Glomerular visceral epithelial cell (primary cell): ENCODE measurements around the gene KCTD16.

Source experiments
- DNase-seq: peaks from one replicate; pipeline ENCODE4 v3.0.0-alpha.2; 2016; ENCODE audit errors: extremely low spot score

The KCTD16 gene

DNA sequence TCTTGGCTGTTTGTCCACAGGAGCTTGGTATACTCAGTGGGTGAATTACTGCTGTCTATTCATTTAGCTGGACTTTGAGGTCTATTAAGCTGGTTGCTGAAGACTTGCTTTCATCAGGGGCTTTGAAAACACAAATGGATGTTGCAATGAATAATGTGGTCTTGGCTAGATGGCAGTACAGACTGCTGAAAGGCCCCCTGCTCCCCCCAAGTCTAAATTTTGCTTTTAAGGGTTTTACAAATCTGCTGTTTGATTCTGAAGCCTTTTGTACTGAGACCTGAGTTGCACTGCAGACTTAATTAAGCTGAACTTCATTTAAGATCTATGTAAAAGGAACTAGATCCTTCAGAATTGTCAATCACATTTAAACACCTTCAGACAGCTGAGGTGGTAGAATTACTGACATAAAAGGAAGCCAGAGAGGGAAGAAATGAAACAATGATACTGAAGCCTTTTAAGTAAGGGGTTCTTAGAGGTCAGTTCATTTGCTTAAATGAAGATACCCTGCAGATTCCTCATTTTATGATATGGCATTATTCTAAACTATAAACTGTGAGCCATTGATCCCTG, 37.3 kb downstream of the KCTD16 start:
- no peak for DNase-seq

- no peak for DNase-seq
Observed at GRCh38 chr5:144209361-144209760, 38.7 kb downstream of the KCTD16 start.

GRCh38 chr5:144210655-144211054, 40.0 kb downstream of the KCTD16 start:
- no peak for DNase-seq

DNA sequence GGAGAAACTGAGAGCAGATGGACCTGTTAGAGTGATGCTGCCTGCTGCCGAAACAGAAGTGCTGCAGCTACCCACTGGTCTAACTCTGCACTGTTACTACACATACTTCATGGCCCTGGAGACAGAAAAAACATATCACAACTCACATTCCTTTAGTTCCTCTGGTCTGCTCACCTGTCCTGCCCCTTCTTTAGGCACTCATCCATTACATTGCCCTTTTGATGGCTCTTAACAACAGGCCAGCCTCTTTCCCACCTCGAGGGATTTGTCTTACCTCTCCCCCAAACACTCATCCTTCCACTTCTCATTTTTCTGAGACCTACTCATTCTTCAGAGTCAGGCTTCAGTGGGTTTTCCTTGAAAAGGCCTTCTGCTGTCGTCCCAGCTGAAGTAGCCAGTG, 49.2 kb downstream of the KCTD16 start:
- DNase-seq = no peak

DNA sequence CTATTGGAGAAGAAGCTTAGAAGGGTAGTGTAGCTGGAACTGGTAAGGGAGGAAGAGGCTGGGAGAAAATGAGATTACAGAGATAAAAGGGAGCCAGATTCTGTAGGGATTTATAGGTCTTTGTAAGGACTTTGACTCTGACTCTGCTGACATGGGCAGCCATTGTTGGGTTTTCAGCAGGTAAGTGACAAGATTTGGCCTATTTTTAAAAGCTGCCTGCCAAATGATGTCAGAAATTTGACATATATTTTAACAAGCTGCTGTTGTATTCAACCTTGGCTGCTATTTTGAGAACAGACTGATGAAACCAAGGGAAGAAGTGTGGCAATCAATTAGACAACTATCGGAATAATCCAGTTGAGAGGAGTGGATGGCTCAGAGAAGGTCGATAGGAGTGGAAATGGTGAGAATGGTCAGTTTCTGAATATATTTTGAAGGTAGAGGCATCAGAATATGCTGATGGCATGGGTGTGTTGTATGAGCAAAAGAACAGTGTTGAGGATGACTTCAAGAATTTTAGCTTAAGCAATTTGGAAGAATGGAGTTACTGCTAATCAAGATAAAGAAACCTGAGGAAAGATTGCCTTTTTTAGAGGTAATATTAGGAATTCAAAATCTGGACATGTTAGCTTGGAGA, 56.8 kb downstream of the KCTD16 start:
- no peak for DNase-seq

DNA sequence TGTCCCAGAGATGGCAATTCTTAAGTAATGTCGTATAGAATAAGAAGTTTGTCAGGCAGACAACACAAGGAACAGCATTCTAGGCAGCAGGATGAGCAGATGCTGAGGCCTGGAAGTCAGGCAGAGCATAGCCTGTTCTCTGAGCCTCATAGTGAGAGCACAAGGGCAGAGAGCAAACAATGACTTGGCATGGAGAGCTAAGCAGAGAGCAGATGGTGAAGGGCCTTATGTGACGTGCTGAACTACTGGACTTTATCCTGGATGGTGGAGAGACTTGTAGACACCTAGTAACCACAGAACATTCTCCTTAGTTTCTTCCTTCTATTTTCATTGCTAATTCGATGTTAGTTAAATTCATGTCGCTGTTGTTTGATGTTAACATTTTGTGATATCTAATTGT, 60.1 kb downstream of the KCTD16 start:
- DNase-seq = no peak

- DNase-seq = no peak
Observed at GRCh38 chr5:144232285-144232684, 61.6 kb downstream of the KCTD16 start.

GRCh38 chr5:144236499-144236898, 65.8 kb downstream of the KCTD16 start:
- no peak for DNase-seq

DNA sequence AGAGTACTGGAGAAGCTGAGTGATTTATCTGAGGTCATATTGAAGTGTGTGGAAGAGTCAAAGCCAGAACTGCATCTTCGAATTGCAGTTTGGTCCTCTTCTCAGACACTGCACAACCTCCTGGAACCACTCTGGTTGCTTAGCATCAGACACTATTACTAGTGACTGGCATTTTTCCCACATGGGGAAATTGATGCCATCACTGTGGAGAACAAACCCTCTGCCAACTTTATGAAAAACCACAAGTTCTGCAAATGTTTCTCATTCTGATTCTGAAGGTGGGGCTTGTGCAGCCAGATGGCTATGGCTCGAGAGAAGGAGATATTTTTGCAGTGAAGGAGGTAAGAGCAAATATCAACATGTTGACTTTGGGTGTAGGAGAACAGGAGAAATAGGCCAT, 67.2 kb downstream of the KCTD16 start:
- no peak for DNase-seq

- DNase-seq = no peak
Observed at GRCh38 chr5:144247131-144247530, 76.5 kb downstream of the KCTD16 start.

- DNase-seq = no peak
Observed at GRCh38 chr5:144248015-144248414, 77.3 kb downstream of the KCTD16 start.

- no peak for DNase-seq
Observed at GRCh38 chr5:144249755-144250464, 79.2 kb downstream of the KCTD16 start.

- no peak for DNase-seq
Observed at GRCh38 chr5:144254552-144254951, 83.9 kb downstream of the KCTD16 start.

DNA sequence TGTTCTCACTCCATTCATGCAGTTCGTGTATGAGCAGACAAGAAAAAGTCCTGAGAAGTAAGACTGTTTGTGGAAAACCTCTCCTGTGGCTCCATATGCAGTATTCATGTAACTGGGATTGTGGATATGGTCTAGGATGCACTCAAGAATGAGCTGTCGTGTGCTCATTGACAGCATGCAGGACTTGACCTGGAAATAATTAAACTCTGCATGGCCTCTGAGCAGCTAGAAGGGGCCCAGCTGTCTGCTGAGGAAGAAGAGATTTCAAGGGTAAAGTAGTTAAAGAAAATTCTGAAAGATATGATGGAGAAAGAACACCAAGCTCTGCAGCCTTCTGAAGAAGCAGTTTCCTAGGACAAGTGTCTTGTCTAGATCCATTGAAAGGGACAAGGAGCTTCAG, 89.4 kb downstream of the KCTD16 start:
- no peak for DNase-seq

GRCh38 chr5:144265643-144266247, 95.1 kb downstream of the KCTD16 start:
- DNase-seq = no peak

DNA sequence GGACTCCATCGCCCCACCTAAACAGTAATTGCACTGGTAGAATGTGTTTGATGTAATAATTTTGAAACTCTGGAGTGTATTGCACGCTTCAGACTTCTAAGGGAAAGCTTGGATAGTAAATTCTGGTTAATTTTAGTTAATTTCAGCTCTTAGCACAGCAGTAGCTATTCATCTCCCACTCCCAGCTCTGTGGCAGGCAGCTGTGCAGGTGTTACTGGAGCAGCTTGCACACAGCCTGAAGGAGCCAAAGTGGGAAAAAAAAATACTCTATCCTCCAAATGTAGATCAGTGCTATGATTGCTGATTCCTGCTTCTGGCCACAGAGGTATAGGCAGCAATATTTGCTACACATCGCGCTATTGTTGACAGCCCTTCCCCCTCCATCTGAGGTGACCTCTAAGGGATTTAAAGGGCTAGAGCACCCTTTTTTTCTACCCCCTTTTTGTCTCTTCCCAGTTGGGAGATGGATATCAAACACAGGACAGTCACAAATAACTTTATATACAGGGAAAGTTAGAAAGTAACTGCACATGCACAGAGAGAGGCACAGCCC, 97.4 kb downstream of the KCTD16 start:
- DNase-seq = no peak

DNA sequence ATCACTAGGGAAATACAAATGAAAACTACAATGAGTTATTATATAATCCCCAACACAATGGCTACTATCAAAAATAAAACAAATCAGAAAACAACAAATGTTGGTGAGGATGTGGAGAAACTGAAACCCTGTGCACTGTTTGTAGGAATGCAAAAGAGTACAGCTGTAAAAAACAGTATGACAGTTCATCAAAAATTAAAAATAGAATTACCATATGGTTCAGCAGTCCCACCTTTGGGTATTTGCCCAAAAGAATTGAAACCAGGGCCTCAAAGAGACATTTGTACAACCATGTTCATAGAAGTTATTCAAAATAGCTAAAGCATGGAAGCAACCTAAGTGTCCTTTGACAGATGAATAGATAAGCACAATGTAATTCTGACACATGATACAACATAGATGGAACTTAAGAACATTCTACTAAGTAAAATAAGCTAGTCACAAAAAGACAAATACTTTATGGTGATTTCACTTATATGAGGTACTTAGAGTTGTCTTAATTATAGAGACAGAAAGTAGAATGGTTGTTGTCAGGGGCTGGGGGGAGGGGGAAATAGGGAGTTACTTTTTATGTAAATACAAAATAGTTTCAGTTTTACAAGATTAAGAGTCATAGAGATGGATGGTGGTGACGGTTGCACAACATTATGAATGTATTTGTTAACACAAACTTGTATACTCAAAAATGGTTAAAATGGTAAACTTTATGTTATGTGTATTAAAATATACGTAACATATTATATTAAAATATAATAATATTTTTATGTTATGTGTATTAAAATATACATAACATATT, 102.8 kb downstream of the KCTD16 start:
- no peak for DNase-seq

DNA sequence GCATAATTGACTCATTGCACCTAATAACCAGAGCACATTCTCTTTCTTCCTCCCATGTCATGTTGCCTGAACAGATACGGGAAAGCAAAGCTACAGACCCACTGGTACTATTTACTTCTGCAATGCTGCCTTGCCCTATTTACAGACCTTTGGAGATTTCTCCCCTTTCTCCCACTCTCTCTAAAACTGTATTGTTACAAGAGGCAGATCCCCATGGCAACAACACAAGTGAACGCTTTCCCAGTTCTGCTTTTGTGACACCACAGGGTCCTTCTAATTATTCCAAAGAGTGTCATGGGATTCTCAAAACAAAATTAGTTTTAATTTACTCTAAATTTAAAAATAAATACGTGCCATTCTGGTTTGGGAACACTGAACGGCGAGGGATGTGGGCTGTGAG, 104.7 kb downstream of the KCTD16 start:
- no peak for DNase-seq

- peak; percentile 19 for DNase-seq
Observed at GRCh38 chr5:144276034-144276822, 105.6 kb downstream of the KCTD16 start.

DNA sequence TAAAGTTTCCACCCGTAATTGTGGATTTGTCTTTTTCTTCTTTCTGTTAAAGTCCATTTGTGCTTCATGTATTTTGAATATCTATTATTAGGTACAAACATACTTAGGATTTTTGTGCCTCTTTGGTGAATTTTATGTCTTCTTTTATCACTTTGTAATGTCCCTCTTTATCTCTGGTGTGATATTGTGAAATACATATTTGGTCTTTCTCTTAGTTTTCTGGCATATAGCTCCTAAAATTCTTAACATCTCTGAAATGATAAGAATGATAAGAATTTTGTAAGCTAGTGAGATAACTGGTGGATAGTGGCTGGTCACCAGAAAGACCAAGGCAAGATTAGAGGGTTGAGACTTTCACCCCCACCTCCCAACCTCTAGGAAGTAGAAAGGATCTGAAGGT, 111.1 kb downstream of the KCTD16 start:
- DNase-seq = no peak

- DNase-seq = no peak
Observed at GRCh38 chr5:144284036-144284435, 113.4 kb downstream of the KCTD16 start.
